HepG2 (cell line): ENCODE measurements around the gene TMEM184B. TPM values are rescaled to one million over a fixed set of nuclear protein-coding genes. Genes with fewer than 3 reads are reported as not detected.
A peak's percentile ranks its signal among the peaks of the same experiment; 100 is the strongest.

Experiments used
- GLI4 ChIP-seq: sonication (generic); formaldehyde crosslinking; IDR thresholded peaks from 2 replicates; pipeline ENCODE4 v1.5.1; 2020; ENCODE audit warnings: missing genetic modification reagents, mild to moderate bottlenecking, moderate library complexity, borderline replicate concordance
- HNRNPH1 ChIP-seq: fragments of 200-400 bp; formaldehyde crosslinking; optimal IDR thresholded peaks from 2 replicates; pipeline ENCODE3; 2017; ENCODE audit warnings: mild to moderate bottlenecking, low read depth, low read length
- NAIF1 ChIP-seq: sonication (generic); formaldehyde crosslinking; IDR thresholded peaks from 2 replicates; pipeline ENCODE4 v1.5.0; 2020; ENCODE audit warnings: mild to moderate bottlenecking, missing genetic modification reagents, borderline replicate concordance
- NCOA5 ChIP-seq: sonication (generic); formaldehyde crosslinking; IDR thresholded peaks from 2 replicates; pipeline ENCODE4 v1.4.0; 2020; ENCODE audit warnings: missing genetic modification reagents
- NR3C1 ChIP-seq: sonication (generic); formaldehyde crosslinking; IDR thresholded peaks from 2 replicates; pipeline ENCODE4 v1.4.0; 2020; ENCODE audit warnings: missing genetic modification reagents
- PHF21A ChIP-seq: sonication (generic); formaldehyde crosslinking; IDR thresholded peaks from 2 replicates; pipeline ENCODE4 v1.5.0; 2020; ENCODE audit warnings: mild to moderate bottlenecking, missing genetic modification reagents
- POLR2G ChIP-seq: fragments of 200-400 bp; formaldehyde crosslinking; IDR thresholded peaks from 2 replicates; pipeline ENCODE4 v1.6.1; 2018; ENCODE audit warnings: mild to moderate bottlenecking, low read depth, low read length, moderate library complexity
- SMARCE1 ChIP-seq: fragments of 450-650 bp; IDR thresholded peaks from 2 replicates; pipeline ENCODE4 v1.6.1; 2017; ENCODE audit warnings: borderline replicate concordance
- SP140L ChIP-seq: sonication (generic); formaldehyde crosslinking; IDR thresholded peaks from 2 replicates; pipeline ENCODE4 v1.4.0; 2020; ENCODE audit warnings: missing genetic modification reagents, borderline replicate concordance
- XRCC5 ChIP-seq: fragments of 200-400 bp; formaldehyde crosslinking; optimal IDR thresholded peaks from 2 replicates; pipeline ENCODE3; 2017; ENCODE audit warnings: mild to moderate bottlenecking, low read length
- ZNF468 ChIP-seq: sonication (generic); formaldehyde crosslinking; IDR thresholded peaks from 2 replicates; pipeline ENCODE4 v1.8.0; 2022; ENCODE audit warnings: mild to moderate bottlenecking, moderate library complexity, missing genetic modification reagents
- ZNF550 ChIP-seq: sonication (generic); formaldehyde crosslinking; IDR thresholded peaks from 2 replicates; pipeline ENCODE4 v1.4.0; 2020; ENCODE audit warnings: mild to moderate bottlenecking, missing genetic modification reagents, borderline replicate concordance
- ZNF564 ChIP-seq: sonication (generic); formaldehyde crosslinking; IDR thresholded peaks from 2 replicates; pipeline ENCODE4 v1.8.1; 2023; ENCODE audit warnings: mild to moderate bottlenecking, missing genetic modification reagents
- ZSCAN12 ChIP-seq: sonication (generic); formaldehyde crosslinking; IDR thresholded peaks from 2 replicates; pipeline ENCODE4 v1.9.0; 2021; ENCODE audit warnings: mild to moderate bottlenecking, missing genetic modification reagents
- ZZZ3 ChIP-seq: sonication (generic); formaldehyde crosslinking; IDR thresholded peaks from 2 replicates; pipeline ENCODE4 v1.4.0; 2020; ENCODE audit warnings: missing genetic modification reagents, mild to moderate bottlenecking, borderline replicate concordance
- polyA plus RNA-seq, 8 experiments: library from polyadenylated mRNA; depleted of rRNA in 3 of 8; stranded (reverse) in 7 of 8; unstranded in 1 of 8; fragments of >200 nt; fragmentation: Illumina TruSeq in 4 of 8; extraction: Trizol in 4 of 8; gene quantifications; 2 replicates each; pipeline versions ENCODE4 v1.2.1 to v1.2.3, GENCODE V29; 2011 to 2016; ENCODE audit warnings: low read depth in 4 of 8, missing spikeins in 1 of 8, mixed read lengths in 1 of 8; ENCODE audit not compliant: insufficient read depth in 1 of 8
- total RNA-seq, 5 experiments: library from RNA; depleted of rRNA; stranded (reverse); fragments of >200 nt; fragmentation: Illumina TruSeq; extraction: Trizol; gene quantifications; 2 replicates each; pipeline ENCODE4 v1.2.3, GENCODE V29; 2016; ENCODE audit warnings: low read depth in 1 of 5
- TF ChIP-seq, protein P1 (sequence below): IDR thresholded peaks from 2 replicates; pipeline ENCODE4 v1.6.1; 2016; ENCODE audit warnings: missing biosample characterization, missing genetic modification reagents, low read depth
- TF ChIP-seq, protein P2 (sequence below), 2 experiments: sonication (generic) in 1 of 2; formaldehyde crosslinking in 1 of 2; IDR thresholded peaks; 2 replicates each; pipeline versions ENCODE4 v1.4.0 to v1.6.1; 2016 to 2020; ENCODE audit warnings: borderline replicate concordance in 1 of 2, low read depth in 1 of 2, mild to moderate bottlenecking in 1 of 2, missing genetic modification reagents in 1 of 2
- TF ChIP-seq, protein P3 (sequence below): sonication (generic); formaldehyde crosslinking; IDR thresholded peaks from 2 replicates; pipeline ENCODE4 v1.8.0; 2022; ENCODE audit warnings: mild to moderate bottlenecking, missing genetic modification reagents

TMEM184B gene
- total and polyA plus RNA-seq, 2 of the 13 experiments (the other 11 are each of a cell fraction or from before 2014, with no cell fraction given), result 15.9 to 16.0 TPM

DNA sequence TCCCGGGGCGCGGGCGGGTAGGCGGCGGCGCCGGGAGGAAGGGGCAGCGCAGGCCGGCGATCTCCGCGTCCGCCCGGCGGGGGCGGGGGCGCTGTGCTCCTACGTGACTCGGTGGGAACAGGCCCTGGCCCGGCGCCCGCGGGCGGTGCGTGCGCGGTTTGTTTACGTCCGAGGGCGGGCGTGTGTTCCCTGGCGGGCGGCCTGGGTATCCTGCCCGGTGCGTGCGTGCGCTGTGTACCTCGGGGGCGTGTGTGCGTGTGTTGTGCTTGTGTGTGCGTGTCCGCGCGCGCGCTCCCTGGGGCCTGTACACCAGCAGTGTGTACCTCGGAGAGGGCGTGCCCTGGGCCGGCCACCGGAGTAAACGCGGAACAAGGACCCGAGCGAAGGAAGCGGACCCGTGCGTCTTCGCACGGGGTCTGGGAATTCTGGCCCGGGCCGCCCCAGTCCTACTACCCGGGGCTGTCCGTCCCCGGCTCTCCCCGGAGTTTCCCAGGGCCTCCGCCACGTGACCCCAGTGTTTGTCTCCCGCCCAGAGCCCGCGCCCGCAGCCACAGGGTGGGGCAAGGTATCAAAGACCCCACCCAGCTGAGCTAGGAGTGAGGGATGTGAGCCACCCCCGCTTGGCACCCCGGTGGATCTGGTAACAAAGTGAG, 70.2 kb downstream of the TMEM184B start (continued):
- TF ChIP-seq, protein P1, sequence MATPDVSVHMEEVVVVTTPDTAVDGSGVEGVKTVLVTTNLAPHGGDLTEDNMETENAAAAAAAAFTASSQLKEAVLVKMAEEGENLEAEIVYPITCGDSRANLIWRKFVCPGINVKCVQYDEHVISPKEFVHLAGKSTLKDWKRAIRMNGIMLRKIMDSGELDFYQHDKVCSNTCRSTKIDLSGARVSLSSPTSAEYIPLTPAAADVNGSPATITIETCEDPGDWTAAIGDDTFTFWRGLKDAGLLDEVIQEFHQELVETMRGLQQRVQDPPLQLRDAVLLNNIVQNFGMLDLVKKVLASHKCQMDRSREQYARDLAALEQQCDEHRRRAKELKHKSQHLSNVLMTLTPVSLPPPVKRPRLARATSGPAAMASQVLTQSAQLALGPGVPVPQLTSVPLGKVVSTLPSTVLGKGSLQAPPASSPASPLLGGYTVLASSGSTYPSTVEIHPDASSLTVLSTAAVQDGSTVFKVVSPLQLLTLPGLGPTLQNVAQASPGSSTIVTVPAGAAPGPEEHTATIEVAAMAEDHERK (CRISPR knock-in tag), result no peak
- TF ChIP-seq ZNF468 (CRISPR knock-in tag), result no peak
- TF ChIP-seq, protein P2, sequence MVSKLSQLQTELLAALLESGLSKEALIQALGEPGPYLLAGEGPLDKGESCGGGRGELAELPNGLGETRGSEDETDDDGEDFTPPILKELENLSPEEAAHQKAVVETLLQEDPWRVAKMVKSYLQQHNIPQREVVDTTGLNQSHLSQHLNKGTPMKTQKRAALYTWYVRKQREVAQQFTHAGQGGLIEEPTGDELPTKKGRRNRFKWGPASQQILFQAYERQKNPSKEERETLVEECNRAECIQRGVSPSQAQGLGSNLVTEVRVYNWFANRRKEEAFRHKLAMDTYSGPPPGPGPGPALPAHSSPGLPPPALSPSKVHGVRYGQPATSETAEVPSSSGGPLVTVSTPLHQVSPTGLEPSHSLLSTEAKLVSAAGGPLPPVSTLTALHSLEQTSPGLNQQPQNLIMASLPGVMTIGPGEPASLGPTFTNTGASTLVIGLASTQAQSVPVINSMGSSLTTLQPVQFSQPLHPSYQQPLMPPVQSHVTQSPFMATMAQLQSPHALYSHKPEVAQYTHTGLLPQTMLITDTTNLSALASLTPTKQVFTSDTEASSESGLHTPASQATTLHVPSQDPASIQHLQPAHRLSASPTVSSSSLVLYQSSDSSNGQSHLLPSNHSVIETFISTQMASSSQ (IDR thresholded peaks at IDR 0.05; ENCODE audit: low read depth), result no peak
- TF ChIP-seq, protein P2 (CRISPR knock-in tag; IDR thresholded peaks at IDR 0.05; ENCODE audit: borderline replicate concordance), result no peak
- no peak for TF ChIP-seq SMARCE1
- peak; percentile 56; the same call in 1 of the 2 replicates for TF ChIP-seq NAIF1
- no peak for TF ChIP-seq POLR2G
- TF ChIP-seq PHF21A (CRISPR knock-in tag), result no peak; the same call in 1 of the 2 replicates
- no peak for TF ChIP-seq ZZZ3 (CRISPR knock-in tag)
- TF ChIP-seq NR3C1 (CRISPR knock-in tag), result no peak
- TF ChIP-seq ZNF564 (CRISPR knock-in tag), result 0 out of 2 replicates have a peak, but pooled peaks have one; percentile 29
- no peak for TF ChIP-seq ZNF550 (CRISPR knock-in tag)
- no peak for TF ChIP-seq XRCC5
- no peak for TF ChIP-seq SP140L (CRISPR knock-in tag)
- no peak; the same call in 1 of the 2 replicates for TF ChIP-seq ZSCAN12
- TF ChIP-seq HNRNPH1, result no peak
- TF ChIP-seq NCOA5 (CRISPR knock-in tag), result no peak
- TF ChIP-seq, protein P3, sequence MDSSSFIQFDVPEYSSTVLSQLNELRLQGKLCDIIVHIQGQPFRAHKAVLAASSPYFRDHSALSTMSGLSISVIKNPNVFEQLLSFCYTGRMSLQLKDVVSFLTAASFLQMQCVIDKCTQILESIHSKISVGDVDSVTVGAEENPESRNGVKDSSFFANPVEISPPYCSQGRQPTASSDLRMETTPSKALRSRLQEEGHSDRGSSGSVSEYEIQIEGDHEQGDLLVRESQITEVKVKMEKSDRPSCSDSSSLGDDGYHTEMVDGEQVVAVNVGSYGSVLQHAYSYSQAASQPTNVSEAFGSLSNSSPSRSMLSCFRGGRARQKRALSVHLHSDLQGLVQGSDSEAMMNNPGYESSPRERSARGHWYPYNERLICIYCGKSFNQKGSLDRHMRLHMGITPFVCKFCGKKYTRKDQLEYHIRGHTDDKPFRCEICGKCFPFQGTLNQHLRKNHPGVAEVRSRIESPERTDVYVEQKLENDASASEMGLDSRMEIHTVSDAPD (CRISPR knock-in tag), result no peak
- TF ChIP-seq GLI4 (CRISPR knock-in tag), result 0 out of 2 replicates have a peak, but pooled peaks have one; percentile 45
